SK-N-MC (cell line): Measurements from ENCODE around the gene EPOP.

ENCODE experiments used
- EZH2 ChIP-seq: fragments of 200-600 bp; sonication (generic); IDR thresholded peaks from one replicate; pipeline ENCODE4 v1.6.1; 2017; ENCODE audit warnings: antibody characterized with exemption
- FOXP2 ChIP-seq: optimal IDR thresholded peaks from 2 replicates; pipeline ENCODE3; 2011; ENCODE audit warnings: mild to moderate bottlenecking, moderate library complexity; ENCODE audit not compliant: insufficient read depth; ENCODE audit errors: extremely low read length, control extremely low read depth
- POLR2AphosphoS5 ChIP-seq: IDR thresholded peaks from 2 replicates; pipeline ENCODE4 v1.6.1; 2012; ENCODE audit warnings: mild to moderate bottlenecking, low read depth, low read length, borderline replicate concordance

- TF ChIP-seq EZH2 (no peak), POLR2AphosphoS5 (no peak), FOXP2 (no peak)
Measured at GRCh38 chr17:38691154-38691553, 16.4 kb upstream of the EPOP start.
